ENCODE measurements around the gene C11orf68. TPM values are rescaled to one million over a fixed set of nuclear protein-coding genes. Genes with fewer than 3 reads are reported as not detected.
A peak's percentile ranks its signal among the peaks of the same experiment; 100 is the strongest.

C11orf68 gene
- polyA plus RNA-seq, 1 experiment, result 32.9 TPM

DNA sequence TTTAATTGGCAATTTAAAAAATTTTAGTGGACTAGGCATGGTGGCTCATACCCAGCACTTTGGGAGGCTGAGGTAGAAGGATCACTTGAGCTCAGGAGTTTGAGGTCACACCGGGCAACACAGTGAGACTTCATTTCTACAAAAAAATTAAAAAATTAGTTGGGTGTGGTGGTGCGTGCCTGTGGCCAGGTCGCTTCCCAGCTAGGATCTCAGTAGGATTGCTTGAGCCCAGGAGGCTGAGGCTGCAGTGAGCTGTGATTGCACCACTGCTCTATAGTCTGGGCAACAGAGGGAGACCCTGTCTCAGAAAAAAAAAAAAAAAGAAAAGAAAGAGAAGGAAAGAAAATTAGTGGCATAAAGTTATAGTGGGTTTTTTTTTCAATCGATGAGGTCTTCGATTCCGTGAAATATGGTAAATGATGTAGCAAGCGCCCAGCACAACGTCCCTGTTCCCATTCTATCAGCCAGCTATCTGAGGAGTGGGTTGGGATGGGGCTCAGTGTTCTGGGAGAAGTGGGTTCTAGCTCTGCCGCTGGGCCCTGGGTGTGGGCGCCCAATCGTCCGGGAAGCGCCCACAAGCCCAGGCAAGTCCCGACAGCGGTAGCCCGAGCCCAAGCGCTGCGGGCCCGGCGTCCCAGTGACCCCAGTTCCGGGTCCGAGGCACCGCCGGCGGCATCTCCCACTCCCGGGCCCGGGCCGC lies 20.1 kb downstream of the C11orf68 start:
- TF ChIP-seq CTCF (IDR thresholded peaks at IDR 0.05; ENCODE audit: low read depth, low read length), result no peak
- DNase-seq (ENCODE audit: low read depth, low spot score), result no peak
- CTCF ChIA-PET, result interaction anchor here (1.0 to 5.1 kb wide), 7 partner anchors 10 to 124 kb away, joined by 3 to 34 read pairs (median 4); partner anchors contain the start of genes CCDC85B and FIBP
- Histone ChIP-seq H3K4me3 (ENCODE audit: low read depth, low read length) (peak overlapping the region; percentile 96), H3K9me3 (ENCODE audit: control insufficient read depth, insufficient read depth, low read length) (no peaks in the 10 kb centered on the region; the same call in 1 of the 2 replicates), H3K27ac (ENCODE audit: low read depth, low read length) (peak overlapping the region; percentile 97), H3K27me3 (ENCODE audit: control insufficient read depth, insufficient read depth, low read length) (no peaks in the 10 kb centered on the region)
- POLR2A ChIA-PET, result interaction anchor here (0.6 to 6.7 kb wide), 8 partner anchors 9 to 284 kb away, joined by 3 to 153 read pairs (median 6); partner anchors contain the start of genes CCDC85B and FIBP

DNA sequence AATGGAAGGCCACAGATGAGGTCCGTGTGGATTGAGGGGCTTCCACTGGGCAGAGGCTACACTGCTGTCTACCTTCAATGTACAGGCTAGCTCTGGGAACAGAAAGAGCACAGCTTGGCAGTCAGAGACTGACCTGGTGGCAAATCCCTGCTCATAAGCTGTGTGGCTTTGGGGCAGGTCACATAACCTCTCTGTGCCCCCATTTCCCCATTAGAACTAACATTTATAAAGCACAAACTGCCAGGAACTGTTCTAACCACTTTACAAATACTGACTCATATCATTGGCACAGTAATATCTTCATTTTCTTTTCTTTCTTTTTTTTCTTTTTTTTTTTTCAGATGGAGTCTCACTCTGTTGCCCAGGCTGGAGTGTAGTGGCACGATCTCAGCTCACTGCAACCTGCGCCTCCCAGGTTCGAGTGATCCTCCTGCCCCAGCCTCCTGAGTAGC lies 21.8 kb downstream of the C11orf68 start:
- peak overlapping the region; percentile 96 for H3K4me3 ChIP-seq (ENCODE audit: low read depth, low read length)
- DNase-seq (ENCODE audit: low read depth, low spot score), result no peak
- H3K27ac ChIP-seq (ENCODE audit: low read depth, low read length), result peak overlapping the region; percentile 68
- H3K9me3 ChIP-seq (ENCODE audit: control insufficient read depth, insufficient read depth, low read length), result no peaks in the 10 kb centered on the region; the same call in 1 of the 2 replicates
- no peak for TF ChIP-seq CTCF (IDR thresholded peaks at IDR 0.05; ENCODE audit: low read depth, low read length)
- ChIA-PET CTCF (interaction anchor here (0.5 to 5.1 kb wide), 3 partner anchors 8 to 159 kb away, joined by 4 to 34 read pairs (median 33); partner anchors contain the start of genes CCDC85B and FIBP), POLR2A (interaction anchor here (0.7 to 6.7 kb wide), 5 partner anchors 7 to 50 kb away, joined by 4 to 153 read pairs (median 6); partner anchors contain the start of genes C11orf68, CCDC85B and FIBP)
- no peaks in the 10 kb centered on the region for H3K27me3 ChIP-seq (ENCODE audit: control insufficient read depth, insufficient read depth, low read length)

- peak overlapping the region; percentile 96 for H3K4me3 ChIP-seq (ENCODE audit: low read depth, low read length)
- no peaks in the 10 kb centered on the region for H3K27me3 ChIP-seq (ENCODE audit: control insufficient read depth, insufficient read depth, low read length)
- H3K9me3 ChIP-seq (ENCODE audit: control insufficient read depth, insufficient read depth, low read length), result no peaks in the 10 kb centered on the region; the same call in 1 of the 2 replicates
- ChIA-PET CTCF (interaction anchor here (0.5 to 5.1 kb wide), 3 partner anchors 7 to 160 kb away, joined by 4 to 34 read pairs (median 33); partner anchors contain the start of genes CCDC85B and FIBP), POLR2A (interaction anchor here (1.0 to 1.6 kb wide), 3 partner anchors 20 to 37 kb away, joined by 4 to 6 read pairs (median 4); partner anchors contain the start of gene C11orf68)
- H3K27ac ChIP-seq (ENCODE audit: low read depth, low read length), result peak overlapping the region; percentile 68
- no peak for TF ChIP-seq CTCF (IDR thresholded peaks at IDR 0.05; ENCODE audit: low read depth, low read length)
- no peak for DNase-seq (ENCODE audit: low read depth, low spot score)
These were observed 22.5 kb downstream of the C11orf68 start for GRCh38 chr11:65896034-65896999.

DNA sequence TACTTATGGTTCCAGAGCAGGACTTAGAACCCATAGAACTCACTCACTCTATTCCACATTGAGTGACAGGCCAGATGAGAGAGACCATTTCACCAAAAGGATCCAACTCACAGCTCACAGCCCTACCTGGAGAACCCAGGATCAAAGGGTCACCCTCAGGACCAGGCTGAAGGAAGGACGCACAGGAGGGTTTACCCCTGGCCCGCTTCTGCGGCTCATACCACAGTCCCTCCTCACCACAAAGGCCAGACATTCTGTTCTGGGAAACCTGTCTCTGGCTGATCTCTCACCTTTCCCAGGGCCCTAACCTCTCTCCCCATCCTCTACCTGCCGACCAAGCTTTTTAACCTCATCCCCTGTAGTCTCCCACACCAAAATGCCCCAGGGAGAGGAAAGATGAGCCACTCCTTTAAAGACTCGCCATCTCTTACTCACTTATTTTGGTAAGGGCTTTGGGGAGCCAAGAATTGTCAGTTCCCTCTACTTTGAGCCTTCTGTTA lies 23.3 kb downstream of the C11orf68 start:
- no peak for TF ChIP-seq CTCF (IDR thresholded peaks at IDR 0.05; ENCODE audit: low read depth, low read length)
- DNase-seq (ENCODE audit: low read depth, low spot score), result no peak
- peak overlapping the region; percentile 68 for H3K27ac ChIP-seq (ENCODE audit: low read depth, low read length)
- H3K9me3 ChIP-seq (ENCODE audit: control insufficient read depth, insufficient read depth, low read length), result no peaks in the 10 kb centered on the region; the same call in 1 of the 2 replicates
- no peak overlapping the region for H3K4me3 ChIP-seq (ENCODE audit: low read depth, low read length)
- CTCF ChIA-PET, result interaction anchor here (0.7 to 5.1 kb wide), 2 partner anchors 10 to 127 kb away, joined by 7 to 33 read pairs; no protein-coding TSS in a partner anchor
- POLR2A ChIA-PET, result interaction anchor here (1.6 kb wide), 1 partner anchor 20 kb away, joined by 6 read pairs; no protein-coding TSS in a partner anchor
- H3K27me3 ChIP-seq (ENCODE audit: control insufficient read depth, insufficient read depth, low read length), result no peaks in the 10 kb centered on the region
